Prostate gland (tissue), 2 donors: ENCODE data around the gene EPM2A.

Source experiments
- POLR2A ChIP-seq: fragments of 450-650 bp; IDR thresholded peaks from one replicate; pipeline ENCODE4 v1.6.1; 2016; ENCODE audit warnings: antibody characterized with exemption, mild to moderate bottlenecking
- TF ChIP-seq, protein P1 (sequence below), 4 experiments: fragments of 200-600 bp in 2 of 4; fragments of 450-650 bp in 2 of 4; sonication (generic) in 2 of 4; IDR thresholded peaks; 1 replicate in 3 of 4; 2 replicates in 1 of 4; pipeline ENCODE4 v1.5.1; 2016 to 2019; ENCODE audit warnings: antibody characterized with exemption in 4 of 4, mild to moderate bottlenecking in 2 of 4, moderate library complexity in 2 of 4

DNA sequence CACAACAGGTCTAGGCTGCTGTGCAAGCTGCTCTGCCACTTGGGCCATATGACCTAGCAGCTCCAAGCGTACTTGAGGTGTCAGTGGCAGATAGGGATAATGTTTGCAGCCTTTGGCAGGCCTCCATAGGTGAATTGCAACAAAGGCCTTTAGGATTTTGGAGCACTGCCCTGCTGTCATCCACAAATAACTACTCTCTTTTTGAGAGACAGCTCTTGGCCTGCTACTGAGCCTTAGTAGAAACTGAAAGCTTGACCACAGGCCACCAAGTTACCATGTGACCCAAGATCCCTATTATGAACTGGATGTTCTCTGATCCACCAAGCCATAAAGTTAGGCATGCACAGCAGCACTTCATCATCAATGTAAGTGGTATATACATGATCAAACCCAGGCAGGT lies 49.4 kb upstream of the EPM2A start:
- TF ChIP-seq, protein P1, sequence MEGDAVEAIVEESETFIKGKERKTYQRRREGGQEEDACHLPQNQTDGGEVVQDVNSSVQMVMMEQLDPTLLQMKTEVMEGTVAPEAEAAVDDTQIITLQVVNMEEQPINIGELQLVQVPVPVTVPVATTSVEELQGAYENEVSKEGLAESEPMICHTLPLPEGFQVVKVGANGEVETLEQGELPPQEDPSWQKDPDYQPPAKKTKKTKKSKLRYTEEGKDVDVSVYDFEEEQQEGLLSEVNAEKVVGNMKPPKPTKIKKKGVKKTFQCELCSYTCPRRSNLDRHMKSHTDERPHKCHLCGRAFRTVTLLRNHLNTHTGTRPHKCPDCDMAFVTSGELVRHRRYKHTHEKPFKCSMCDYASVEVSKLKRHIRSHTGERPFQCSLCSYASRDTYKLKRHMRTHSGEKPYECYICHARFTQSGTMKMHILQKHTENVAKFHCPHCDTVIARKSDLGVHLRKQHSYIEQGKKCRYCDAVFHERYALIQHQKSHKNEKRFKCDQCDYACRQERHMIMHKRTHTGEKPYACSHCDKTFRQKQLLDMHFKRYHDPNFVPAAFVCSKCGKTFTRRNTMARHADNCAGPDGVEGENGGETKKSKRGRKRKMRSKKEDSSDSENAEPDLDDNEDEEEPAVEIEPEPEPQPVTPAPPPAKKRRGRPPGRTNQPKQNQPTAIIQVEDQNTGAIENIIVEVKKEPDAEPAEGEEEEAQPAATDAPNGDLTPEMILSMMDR (IDR thresholded peaks at IDR 0.05), result no peak
- TF ChIP-seq POLR2A, result no peak
